ENCODE results near the gene REL.
A peak's percentile ranks its signal among the peaks of the same experiment; 100 is the strongest.
"Not testable (repeated sequence)": the region's sequence is repeated elsewhere in the genome, so short reads cannot be mapped to it uniquely, and the experiment has no call there.

REL gene

GRCh38 chr2:60882971-60883753, 1.8 kb downstream of the REL start:
- TF ChIP-seq CTCF (IDR thresholded peaks at IDR 0.05; ENCODE audit: borderline replicate concordance, insufficient read depth, low read depth, low read length), result no peak
- H3K4me3 ChIP-seq (ENCODE audit: low read depth, low read length), result peak overlapping the region; percentile 83

DNA sequence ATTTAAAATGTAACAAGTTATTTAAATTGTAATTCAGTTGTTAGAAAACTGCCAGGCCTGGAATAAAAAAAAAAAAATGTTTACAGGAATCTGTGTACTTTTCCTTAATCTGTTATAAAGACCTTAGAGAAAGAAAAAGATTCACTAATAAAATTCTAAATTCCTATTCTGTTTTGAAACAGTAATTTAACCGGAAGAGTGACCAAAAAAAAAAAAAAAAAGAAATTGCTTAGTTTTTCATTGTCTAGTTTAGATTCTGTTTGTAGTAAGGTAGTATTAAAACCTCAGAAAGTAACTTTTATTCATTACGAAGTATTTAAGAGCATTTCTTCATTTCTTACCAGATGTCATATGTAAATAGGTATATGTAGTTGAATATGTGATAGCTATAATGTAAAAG, 2.5 kb downstream of the REL start:
- H3K4me3 ChIP-seq (ENCODE audit: low read depth, low read length), result peak overlapping the region; percentile 83
- no peak for TF ChIP-seq CTCF (IDR thresholded peaks at IDR 0.05; ENCODE audit: borderline replicate concordance, insufficient read depth, low read depth, low read length)

- peak overlapping the region; percentile 83 for H3K4me3 ChIP-seq (ENCODE audit: low read depth, low read length)
Measured at GRCh38 chr2:60884800-60885199, 3.4 kb downstream of the REL start.

DNA sequence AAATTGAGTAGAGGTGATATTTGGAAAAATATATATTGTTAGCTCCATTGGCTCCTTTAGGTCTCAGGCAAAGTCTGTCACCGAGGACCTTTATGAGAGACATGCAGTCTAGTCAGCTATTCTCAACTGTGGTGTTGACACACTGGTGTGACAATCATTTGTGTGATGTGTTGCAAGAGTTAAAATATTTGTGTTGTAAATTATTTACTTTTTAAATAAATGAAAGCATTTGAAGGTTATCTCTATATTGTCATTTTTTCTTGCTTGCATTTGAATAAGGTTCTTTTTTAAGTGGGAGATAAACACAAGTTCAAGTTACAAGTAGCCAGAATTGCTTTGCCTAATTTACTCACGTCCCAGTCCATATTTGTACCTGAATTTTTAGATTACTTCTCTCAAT, 4.3 kb downstream of the REL start:
- H3K4me3 ChIP-seq (ENCODE audit: low read depth, low read length), result peak overlapping the region; percentile 6
- TF ChIP-seq CTCF (IDR thresholded peaks at IDR 0.05; ENCODE audit: borderline replicate concordance, insufficient read depth, low read depth, low read length), result no peak

More at GRCh38 chr2:60884800-60885199, 3.4 kb downstream of the REL start:
- no peak for TF ChIP-seq CTCF (IDR thresholded peaks at IDR 0.05; ENCODE audit: borderline replicate concordance, insufficient read depth, low read depth, low read length)

DNA sequence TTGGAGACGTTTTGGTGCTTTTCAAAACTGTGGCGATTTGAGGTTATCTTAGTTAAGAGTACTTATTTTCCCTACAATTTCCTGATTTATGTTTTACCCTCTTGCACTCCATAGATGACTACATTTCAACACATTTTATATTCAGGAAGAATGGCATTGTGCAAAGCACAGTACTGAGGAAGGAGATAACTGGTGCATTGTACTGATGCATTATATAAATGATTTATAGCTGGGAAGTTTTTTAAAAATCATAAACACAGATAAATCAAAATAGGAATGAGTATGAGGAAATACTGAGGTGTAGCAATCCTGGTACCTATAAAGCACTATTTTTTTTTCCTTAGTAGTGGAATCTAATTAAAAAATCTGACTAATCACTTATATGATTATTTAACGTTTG, 5.6 kb downstream of the REL start:
- peak overlapping the region; percentile 30 for H3K4me3 ChIP-seq (ENCODE audit: low read depth, low read length)

GRCh38 chr2:60888853-60889252, 7.5 kb downstream of the REL start:
- H3K4me3 ChIP-seq (ENCODE audit: low read depth, low read length), result no peak overlapping the region
- TF ChIP-seq CTCF (IDR thresholded peaks at IDR 0.05; ENCODE audit: borderline replicate concordance, insufficient read depth, low read depth, low read length), result no peak

More for the DNA sequence above, 5.6 kb downstream of the REL start:
- no peak for TF ChIP-seq CTCF (IDR thresholded peaks at IDR 0.05; ENCODE audit: borderline replicate concordance, insufficient read depth, low read depth, low read length)

DNA sequence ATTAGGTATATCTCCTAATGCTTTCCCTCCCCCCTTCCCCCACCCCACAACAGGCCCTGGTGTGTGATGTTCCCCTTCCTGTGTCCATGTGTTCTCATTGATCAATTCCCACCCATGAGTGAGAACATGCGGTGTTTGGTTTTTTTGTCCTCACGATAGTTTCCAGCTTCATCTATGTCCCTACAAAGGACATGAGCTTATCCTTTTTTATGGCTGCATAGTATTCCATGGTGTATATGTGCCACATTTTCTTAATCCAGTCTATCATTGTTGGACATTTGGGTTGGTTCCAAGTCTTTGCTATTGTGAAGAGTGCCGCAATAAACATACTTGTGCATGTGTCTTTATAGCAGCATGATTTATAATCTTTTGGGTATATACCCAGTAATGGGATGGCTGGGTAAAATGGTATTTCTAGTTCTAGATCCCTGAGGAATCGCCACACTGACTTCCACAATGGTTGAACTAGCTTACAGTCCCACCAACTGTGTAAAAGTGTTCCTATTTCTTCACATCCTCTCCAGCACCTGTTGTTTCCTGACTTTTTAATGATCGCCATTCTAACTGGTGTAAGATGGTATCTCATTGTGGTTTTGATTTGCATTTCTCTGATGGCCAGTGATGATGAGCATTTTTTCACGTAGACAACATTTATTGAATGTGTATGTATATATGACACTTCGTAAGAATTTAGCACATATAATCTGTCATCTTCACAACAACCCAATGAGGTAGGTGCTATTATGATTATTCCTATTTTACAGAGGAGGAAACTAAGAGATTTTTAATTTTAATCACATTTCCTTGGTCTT, 8.4 kb downstream of the REL start:
- not testable (repeated sequence) for H3K4me3 ChIP-seq (ENCODE audit: low read depth, low read length)
